Measurements from ENCODE around the gene XPOT. TPM values are rescaled to one million over a fixed set of nuclear protein-coding genes. Genes with fewer than 3 reads are reported as not detected.

Gene XPOT
- total and polyA plus RNA-seq, 3 donors from 2014 or later: 43.5 to 47.5 (median 46.8) TPM

DNA sequence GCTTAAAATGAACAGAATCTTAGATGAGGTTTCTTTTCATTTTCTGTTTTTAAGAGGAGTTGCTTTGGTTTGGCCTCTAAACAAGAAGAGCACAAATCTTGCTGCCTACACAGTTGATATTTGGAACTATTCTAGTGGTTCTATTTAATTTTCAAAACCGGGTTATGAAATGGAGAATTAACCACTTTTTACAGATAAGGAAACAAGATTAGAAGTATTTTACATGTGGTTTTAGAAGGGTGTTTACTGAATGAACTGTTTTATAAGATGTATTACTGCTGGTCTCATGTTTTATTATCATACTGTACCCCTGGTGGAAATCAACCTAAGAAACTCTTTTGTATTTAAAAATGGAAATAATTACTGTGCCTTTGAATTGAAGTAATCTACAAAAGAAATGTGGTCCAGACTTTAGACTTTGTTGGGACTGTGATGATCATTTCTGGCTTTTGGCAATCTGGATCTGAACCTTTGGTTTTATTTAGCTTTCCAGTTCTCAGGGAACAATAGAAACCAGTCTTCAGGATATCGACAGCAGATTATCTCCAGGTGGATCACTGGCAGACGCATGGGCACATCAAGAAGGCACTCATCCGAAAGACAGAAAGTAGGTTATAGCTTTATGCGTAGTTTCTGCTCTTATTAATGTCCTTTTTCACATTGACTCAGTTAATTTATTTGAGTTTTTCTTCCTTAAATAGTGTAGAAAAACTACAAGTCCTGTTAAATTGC is 91.0 kb downstream of the XPOT start:
- Histone ChIP-seq H3K4me3 (no peak overlapping the region), H3K4me1 (no peaks in the 10 kb centered on the region), H3K9me3 (no peaks in the 10 kb centered on the region), H3K36me3 (ENCODE audit: low read depth, missing control alignments) (no peaks in the 10 kb centered on the region), H3K27me3 (no peaks in the 10 kb centered on the region), H3K27ac (no peak overlapping the region)
- TF ChIP-seq, protein P1, sequence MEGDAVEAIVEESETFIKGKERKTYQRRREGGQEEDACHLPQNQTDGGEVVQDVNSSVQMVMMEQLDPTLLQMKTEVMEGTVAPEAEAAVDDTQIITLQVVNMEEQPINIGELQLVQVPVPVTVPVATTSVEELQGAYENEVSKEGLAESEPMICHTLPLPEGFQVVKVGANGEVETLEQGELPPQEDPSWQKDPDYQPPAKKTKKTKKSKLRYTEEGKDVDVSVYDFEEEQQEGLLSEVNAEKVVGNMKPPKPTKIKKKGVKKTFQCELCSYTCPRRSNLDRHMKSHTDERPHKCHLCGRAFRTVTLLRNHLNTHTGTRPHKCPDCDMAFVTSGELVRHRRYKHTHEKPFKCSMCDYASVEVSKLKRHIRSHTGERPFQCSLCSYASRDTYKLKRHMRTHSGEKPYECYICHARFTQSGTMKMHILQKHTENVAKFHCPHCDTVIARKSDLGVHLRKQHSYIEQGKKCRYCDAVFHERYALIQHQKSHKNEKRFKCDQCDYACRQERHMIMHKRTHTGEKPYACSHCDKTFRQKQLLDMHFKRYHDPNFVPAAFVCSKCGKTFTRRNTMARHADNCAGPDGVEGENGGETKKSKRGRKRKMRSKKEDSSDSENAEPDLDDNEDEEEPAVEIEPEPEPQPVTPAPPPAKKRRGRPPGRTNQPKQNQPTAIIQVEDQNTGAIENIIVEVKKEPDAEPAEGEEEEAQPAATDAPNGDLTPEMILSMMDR (IDR thresholded peaks at IDR 0.05): no peak
- no peak for TF ChIP-seq POLR2A (IDR thresholded peaks at IDR 0.05)
- WGBS, 2 donors: 80 to 85% methylated on average over 5 of the region's 5 CpGs
- DNase-seq: no peak
- intact Hi-C loops (cut with DNase I; ENCODE audit: low total_unique reads): no loop called here

DNA sequence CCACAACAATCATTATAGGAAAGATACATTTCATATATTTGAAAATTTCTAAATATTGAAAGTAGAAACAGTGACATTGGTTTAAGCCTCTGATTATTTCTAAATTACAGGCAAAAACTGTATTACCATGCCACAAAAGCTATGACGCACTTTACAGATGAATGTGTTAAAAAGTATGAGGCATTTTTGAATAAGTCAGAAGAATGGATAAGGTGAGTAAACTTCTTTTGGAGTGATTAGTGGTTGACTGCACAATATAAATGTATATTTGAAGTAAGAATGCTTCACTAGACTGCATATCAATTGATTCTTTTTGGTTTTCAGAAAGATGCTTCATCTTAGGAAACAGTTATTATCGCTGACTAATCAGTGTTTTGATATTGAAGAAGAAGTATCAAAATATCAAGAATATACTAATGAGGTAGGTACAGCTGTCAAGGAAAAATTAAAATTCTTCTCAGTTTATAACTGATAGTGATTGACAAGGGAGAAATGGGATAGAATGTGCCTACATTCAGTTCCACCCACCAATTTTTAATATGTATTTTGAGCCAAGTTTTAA is 92.7 kb downstream of the XPOT start:
- no peaks in the 10 kb centered on the region for H3K36me3 ChIP-seq (ENCODE audit: low read depth, missing control alignments)
- intact Hi-C loops (cut with DNase I; ENCODE audit: low total_unique reads): no loop called here

DNA sequence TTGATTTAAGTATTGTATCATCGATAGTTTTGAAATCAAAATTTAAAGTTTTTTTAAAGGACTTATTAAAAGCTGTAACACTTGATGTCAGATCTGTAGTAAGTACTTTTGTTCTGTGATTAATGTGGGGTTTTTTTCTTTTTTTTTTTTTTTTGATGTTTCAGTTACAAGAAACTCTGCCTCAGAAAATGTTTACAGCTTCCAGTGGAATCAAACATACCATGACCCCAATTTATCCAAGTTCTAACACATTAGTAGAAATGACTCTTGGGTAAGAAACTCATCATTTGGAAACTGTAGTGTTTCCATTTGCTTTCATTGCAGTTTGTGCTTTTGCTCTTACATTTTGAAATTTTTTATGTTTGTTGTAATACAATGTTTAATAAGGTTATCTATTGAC is 93.3 kb downstream of the XPOT start:
- TF ChIP-seq, protein P1 (IDR thresholded peaks at IDR 0.05): no peak
- no peak for TF ChIP-seq POLR2A (IDR thresholded peaks at IDR 0.05)
- no peaks in the 10 kb centered on the region for H3K4me1 ChIP-seq
- no peaks in the 10 kb centered on the region for H3K9me3 ChIP-seq
- intact Hi-C loops (cut with DNase I; ENCODE audit: low total_unique reads): no loop called here
- 90 to 92% methylated on average over 1 of the region's 1 CpG for WGBS, 2 donors
- no peak overlapping the region for H3K27ac ChIP-seq
- no peaks in the 10 kb centered on the region for H3K36me3 ChIP-seq (ENCODE audit: low read depth, missing control alignments)
- DNase-seq: no peak
- no peak overlapping the region for H3K4me3 ChIP-seq
- no peaks in the 10 kb centered on the region for H3K27me3 ChIP-seq

More for the DNA sequence above, 92.7 kb downstream of the XPOT start:
- 96 to 98% methylated on average over 2 of the region's 2 CpGs for WGBS, 2 donors
- H3K4me1 ChIP-seq: no peaks in the 10 kb centered on the region
- TF ChIP-seq, protein P1 (IDR thresholded peaks at IDR 0.05): no peak
- TF ChIP-seq POLR2A (IDR thresholded peaks at IDR 0.05): no peak
- no peak for DNase-seq
- H3K9me3 ChIP-seq: no peaks in the 10 kb centered on the region
- H3K27ac ChIP-seq: no peak overlapping the region
- no peaks in the 10 kb centered on the region for H3K27me3 ChIP-seq
- H3K4me3 ChIP-seq: no peak overlapping the region

DNA sequence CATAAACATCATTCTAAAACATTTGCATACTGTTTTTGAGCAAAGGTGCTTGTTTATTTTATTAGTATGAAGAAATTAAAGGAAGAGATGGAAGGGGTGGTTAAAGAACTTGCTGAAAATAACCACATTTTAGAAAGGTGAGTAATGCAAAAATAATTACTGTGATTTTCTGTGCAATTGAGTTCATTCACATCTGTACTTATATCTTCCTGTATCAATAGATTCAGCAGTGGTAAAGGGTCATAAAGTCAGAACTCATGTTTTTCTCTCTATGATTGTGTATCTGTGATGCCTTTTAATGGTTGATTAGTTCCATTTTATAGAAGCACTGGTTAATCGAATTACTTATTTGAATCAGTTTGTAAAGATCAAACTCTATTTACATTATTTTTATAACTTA is 93.7 kb downstream of the XPOT start:
- Histone ChIP-seq H3K36me3 (ENCODE audit: low read depth, missing control alignments) (no peaks in the 10 kb centered on the region), H3K4me1 (no peaks in the 10 kb centered on the region), H3K9me3 (no peaks in the 10 kb centered on the region), H3K27ac (no peak overlapping the region), H3K27me3 (no peaks in the 10 kb centered on the region), H3K4me3 (no peak overlapping the region)
- TF ChIP-seq POLR2A (IDR thresholded peaks at IDR 0.05): no peak
- TF ChIP-seq, protein P1 (IDR thresholded peaks at IDR 0.05): no peak
- intact Hi-C loops (cut with DNase I; ENCODE audit: low total_unique reads): no loop called here
- DNase-seq: no peak
- 87 to 92% methylated on average over 1 of the region's 1 CpG for WGBS, 2 donors

DNA sequence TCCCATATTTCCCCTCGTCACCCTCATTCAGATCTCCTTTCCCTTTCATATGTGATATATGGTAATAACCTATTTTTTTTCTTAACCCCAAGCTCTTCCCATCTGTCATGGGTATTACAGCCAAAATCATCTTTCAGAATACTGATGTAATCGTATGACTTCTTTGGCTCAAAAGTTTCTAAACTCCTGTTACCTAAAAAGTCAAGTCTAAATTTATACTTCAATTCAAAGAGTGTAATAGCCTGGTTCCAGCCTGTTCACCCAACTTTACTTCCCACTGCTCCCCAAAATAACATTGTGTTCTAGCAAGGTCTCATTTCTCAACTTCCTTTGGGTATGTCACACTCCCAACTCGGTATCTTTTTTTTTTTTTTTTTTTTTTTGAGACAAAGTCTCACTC is 96.2 kb downstream of the XPOT start:
- H3K4me3 ChIP-seq: no peak overlapping the region
- no peaks in the 10 kb centered on the region for H3K36me3 ChIP-seq (ENCODE audit: low read depth, missing control alignments)
- no peaks in the 10 kb centered on the region for H3K27me3 ChIP-seq
- H3K4me1 ChIP-seq: no peaks in the 10 kb centered on the region
- H3K9me3 ChIP-seq: no peaks in the 10 kb centered on the region
- H3K27ac ChIP-seq: no peak overlapping the region
- no peak for TF ChIP-seq POLR2A (IDR thresholded peaks at IDR 0.05)
- TF ChIP-seq, protein P1 (IDR thresholded peaks at IDR 0.05): no peak
- DNase-seq: no peak
- intact Hi-C loops (cut with DNase I; ENCODE audit: low total_unique reads): no loop called here
- 81 to 83% methylated on average over 3 of the region's 3 CpGs for WGBS, 2 donors

All from testis (tissue), 3 donors.